Fibroblast of lung (primary cell): ENCODE measurements around the gene ADORA1. TPM values are rescaled to one million over a fixed set of nuclear protein-coding genes. Genes with fewer than 3 reads are reported as not detected.
A peak's percentile ranks its signal among the peaks of the same experiment; 100 is the strongest.

Source experiments
- DNase-seq, 2 donors: peaks; one replicate each; pipeline versions ENCODE4 v3.0.0 to v3.0.0-alpha.2; 2010; ENCODE audit warnings: low read depth in 2 of 2
- H2AFZ ChIP-seq: 2 replicates; pipeline ENCODE4 v1.5.1; 2012; ENCODE audit warnings: low read length, control low read depth, inconsistent platforms
- H3K27ac ChIP-seq: 2 replicates; pipeline ENCODE4 v1.5.1; 2011; ENCODE audit warnings: low read length, control low read depth; ENCODE audit not compliant: insufficient read depth
- H3K27me3 ChIP-seq: 2 replicates; pipeline ENCODE4 v1.5.1; 2011; ENCODE audit warnings: mild to moderate bottlenecking, low read length; ENCODE audit not compliant: control insufficient read depth, insufficient read depth
- H3K36me3 ChIP-seq: 2 replicates; pipeline ENCODE4 v1.5.1; 2011; ENCODE audit warnings: low read length; ENCODE audit not compliant: control insufficient read depth, insufficient read depth
- H3K4me1 ChIP-seq: 2 replicates; pipeline ENCODE4 v1.5.1; 2011; ENCODE audit warnings: low read length; ENCODE audit not compliant: control insufficient read depth, insufficient read depth; ENCODE audit errors: extremely low read depth
- H3K4me2 ChIP-seq: 2 replicates; pipeline ENCODE4 v1.5.1; 2011; ENCODE audit warnings: low read length, control low read depth; ENCODE audit not compliant: insufficient read depth; ENCODE audit errors: extremely low read depth
- H3K4me3 ChIP-seq, 4 experiments: fragments of 200-600 bp in 1 of 4; sonication (generic) in 1 of 4; replicated peaks in 1 of 4; 2 replicates each; pipeline ENCODE4 v1.5.1; 2011 to 2016; ENCODE audit warnings: low read length in 4 of 4, low read depth in 3 of 4, mild to moderate bottlenecking in 3 of 4, control low read depth in 2 of 4, inconsistent platforms in 1 of 4, mixed read lengths in 1 of 4; ENCODE audit not compliant: insufficient read depth in 1 of 4; ENCODE audit errors: control extremely low read depth in 1 of 4
- H3K79me2 ChIP-seq: 2 replicates; pipeline ENCODE4 v1.5.1; 2012; ENCODE audit warnings: mild to moderate bottlenecking, low read length, inconsistent platforms; ENCODE audit not compliant: control insufficient read depth, insufficient read depth
- H3K9ac ChIP-seq: 2 replicates; pipeline ENCODE4 v1.5.1; 2011; ENCODE audit warnings: mild to moderate bottlenecking, low read length, control low read depth; ENCODE audit not compliant: insufficient read depth
- H3K9me3 ChIP-seq: 2 replicates; pipeline ENCODE4 v1.5.1; 2012; ENCODE audit warnings: low read depth, low read length; ENCODE audit not compliant: control insufficient read depth, insufficient read depth
- H4K20me1 ChIP-seq: 2 replicates; pipeline ENCODE4 v1.5.1; 2011; ENCODE audit warnings: low read length; ENCODE audit not compliant: control insufficient read depth, insufficient read depth; ENCODE audit errors: extremely low read depth
- EZH2 ChIP-seq: IDR thresholded peaks from 2 replicates; pipeline ENCODE4 v1.5.1; 2012; ENCODE audit warnings: low read length, control low read depth, mild to moderate bottlenecking; ENCODE audit errors: missing control alignments
- polyA plus RNA-seq, 2 donors: library from polyadenylated mRNA; depleted of rRNA in 1 of 2; stranded (reverse) in 1 of 2; unstranded in 1 of 2; fragments of >200 nt; gene quantifications; 2 replicates each; pipeline ENCODE4 v1.2.1, GENCODE V29; 2011 to 2012; ENCODE audit warnings: missing spikeins in 1 of 2
- total RNA-seq: library from RNA; depleted of rRNA; stranded (reverse); fragments of >200 nt; gene quantifications from 2 replicates; pipeline ENCODE4 v1.2.1, GENCODE V29; 2014
- TF ChIP-seq, protein P1 (sequence below), 2 donors: IDR thresholded peaks in 1 of 2; conservative IDR thresholded peaks in 1 of 2; 1 replicate in 1 of 2; 2 replicates in 1 of 2; pipeline ENCODE4 v1.5.1; 2011 to 2012; ENCODE audit warnings: low read length in 2 of 2, control low read depth in 1 of 2, inconsistent platforms in 1 of 2, low read depth in 1 of 2, mild to moderate bottlenecking in 1 of 2

ADORA1 gene
- total and polyA plus RNA-seq, 2 donors (not counting 1 experiment from before 2014, with no cell fraction given): 1.5 to 6.1 TPM

DNA sequence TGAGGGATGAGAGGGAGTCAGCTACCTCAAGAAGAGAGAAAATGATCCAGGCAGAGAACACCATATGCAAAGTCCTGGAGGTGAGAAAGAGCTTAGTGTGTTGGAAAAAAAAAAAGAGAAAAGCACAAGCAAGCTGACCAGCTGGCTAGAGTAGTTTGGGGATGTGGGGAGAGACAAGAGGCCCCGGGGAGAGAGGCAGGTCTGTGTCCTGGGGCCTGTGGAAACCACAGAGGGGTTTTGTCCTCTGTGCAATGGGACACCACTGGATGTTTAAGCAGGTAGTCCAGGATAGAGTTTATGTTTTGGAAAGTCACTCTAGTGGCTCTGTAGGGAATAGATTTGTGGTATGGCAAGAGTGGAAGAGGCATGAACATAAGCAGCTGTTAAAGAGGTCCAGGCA is 73.4 kb downstream of the ADORA1 start:
- peak overlapping the region; percentile 63 for H3K27ac ChIP-seq
- no peak overlapping the region for H3K9ac ChIP-seq
- no peaks in the 10 kb centered on the region for H3K9me3 ChIP-seq
- H3K27me3 ChIP-seq: no peaks in the 10 kb centered on the region
- H4K20me1 ChIP-seq: no peaks in the 10 kb centered on the region
- H3K36me3 ChIP-seq: no peaks in the 10 kb centered on the region
- H3K4me2 ChIP-seq: no peak overlapping the region
- peaks cover 31% of the 10 kb centered on the region for H3K4me1 ChIP-seq
- H3K4me3 ChIP-seq: no peak overlapping the region
- no peak for DNase-seq
- no peak overlapping the region for H2AFZ ChIP-seq
- no peak for TF ChIP-seq EZH2
- TF ChIP-seq, protein P1, sequence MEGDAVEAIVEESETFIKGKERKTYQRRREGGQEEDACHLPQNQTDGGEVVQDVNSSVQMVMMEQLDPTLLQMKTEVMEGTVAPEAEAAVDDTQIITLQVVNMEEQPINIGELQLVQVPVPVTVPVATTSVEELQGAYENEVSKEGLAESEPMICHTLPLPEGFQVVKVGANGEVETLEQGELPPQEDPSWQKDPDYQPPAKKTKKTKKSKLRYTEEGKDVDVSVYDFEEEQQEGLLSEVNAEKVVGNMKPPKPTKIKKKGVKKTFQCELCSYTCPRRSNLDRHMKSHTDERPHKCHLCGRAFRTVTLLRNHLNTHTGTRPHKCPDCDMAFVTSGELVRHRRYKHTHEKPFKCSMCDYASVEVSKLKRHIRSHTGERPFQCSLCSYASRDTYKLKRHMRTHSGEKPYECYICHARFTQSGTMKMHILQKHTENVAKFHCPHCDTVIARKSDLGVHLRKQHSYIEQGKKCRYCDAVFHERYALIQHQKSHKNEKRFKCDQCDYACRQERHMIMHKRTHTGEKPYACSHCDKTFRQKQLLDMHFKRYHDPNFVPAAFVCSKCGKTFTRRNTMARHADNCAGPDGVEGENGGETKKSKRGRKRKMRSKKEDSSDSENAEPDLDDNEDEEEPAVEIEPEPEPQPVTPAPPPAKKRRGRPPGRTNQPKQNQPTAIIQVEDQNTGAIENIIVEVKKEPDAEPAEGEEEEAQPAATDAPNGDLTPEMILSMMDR (conservative IDR thresholded peaks at IDR 0.05 in 1 of 2, IDR thresholded peaks at IDR 0.05 in 1 of 2; ENCODE audit: low read depth in 1 of 2, low read length in 2 of 2): no peak
- H3K79me2 ChIP-seq: no peaks in the 10 kb centered on the region

DNA sequence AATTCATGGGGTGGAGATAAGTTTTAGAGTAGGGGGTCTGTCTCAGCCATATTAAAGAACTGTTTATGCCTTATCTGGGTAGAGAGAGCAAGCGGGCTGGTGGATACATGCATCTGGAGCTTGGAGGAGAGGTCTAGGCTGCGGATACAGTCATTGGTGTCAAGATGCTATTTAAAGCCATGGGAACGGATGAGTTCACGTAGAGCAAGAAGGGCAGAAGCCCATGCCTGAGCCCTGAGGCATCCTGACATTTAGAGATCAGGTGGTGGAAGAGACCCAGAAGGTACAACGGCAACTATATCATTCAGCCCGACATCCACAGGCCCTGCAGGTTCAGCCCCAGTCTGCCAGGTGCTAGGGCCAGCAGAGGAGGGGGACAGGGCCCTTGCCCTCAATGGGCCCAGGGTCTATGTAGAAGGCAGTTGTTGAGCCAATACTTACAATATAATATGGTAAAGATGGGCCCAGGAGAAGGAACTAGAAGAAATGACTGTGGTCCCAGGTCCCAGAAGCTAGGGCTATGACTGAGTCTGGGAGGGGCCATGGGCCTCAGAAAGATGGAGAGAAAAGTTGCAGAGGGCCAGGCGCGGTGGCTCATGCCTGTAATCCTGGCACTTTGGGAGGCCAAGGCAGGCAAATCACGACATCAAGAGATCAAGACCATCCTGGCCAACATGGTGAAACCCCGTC is 74.1 kb downstream of the ADORA1 start:
- DNase-seq: no peak
- no peaks in the 10 kb centered on the region for H3K27me3 ChIP-seq
- no peaks in the 10 kb centered on the region for H3K9me3 ChIP-seq
- H3K4me1 ChIP-seq: peaks cover 25% of the 10 kb centered on the region
- no peaks in the 10 kb centered on the region for H3K79me2 ChIP-seq
- TF ChIP-seq, protein P1 (conservative IDR thresholded peaks at IDR 0.05 in 1 of 2, IDR thresholded peaks at IDR 0.05 in 1 of 2; ENCODE audit: low read depth in 1 of 2, low read length in 2 of 2): no peak
- TF ChIP-seq EZH2: no peak
- no peak overlapping the region for H2AFZ ChIP-seq
- no peak overlapping the region for H3K27ac ChIP-seq
- no peaks in the 10 kb centered on the region for H4K20me1 ChIP-seq
- no peaks in the 10 kb centered on the region for H3K36me3 ChIP-seq
- no peak overlapping the region for H3K9ac ChIP-seq
- no peak overlapping the region for H3K4me3 ChIP-seq
- H3K4me2 ChIP-seq: no peak overlapping the region

DNA sequence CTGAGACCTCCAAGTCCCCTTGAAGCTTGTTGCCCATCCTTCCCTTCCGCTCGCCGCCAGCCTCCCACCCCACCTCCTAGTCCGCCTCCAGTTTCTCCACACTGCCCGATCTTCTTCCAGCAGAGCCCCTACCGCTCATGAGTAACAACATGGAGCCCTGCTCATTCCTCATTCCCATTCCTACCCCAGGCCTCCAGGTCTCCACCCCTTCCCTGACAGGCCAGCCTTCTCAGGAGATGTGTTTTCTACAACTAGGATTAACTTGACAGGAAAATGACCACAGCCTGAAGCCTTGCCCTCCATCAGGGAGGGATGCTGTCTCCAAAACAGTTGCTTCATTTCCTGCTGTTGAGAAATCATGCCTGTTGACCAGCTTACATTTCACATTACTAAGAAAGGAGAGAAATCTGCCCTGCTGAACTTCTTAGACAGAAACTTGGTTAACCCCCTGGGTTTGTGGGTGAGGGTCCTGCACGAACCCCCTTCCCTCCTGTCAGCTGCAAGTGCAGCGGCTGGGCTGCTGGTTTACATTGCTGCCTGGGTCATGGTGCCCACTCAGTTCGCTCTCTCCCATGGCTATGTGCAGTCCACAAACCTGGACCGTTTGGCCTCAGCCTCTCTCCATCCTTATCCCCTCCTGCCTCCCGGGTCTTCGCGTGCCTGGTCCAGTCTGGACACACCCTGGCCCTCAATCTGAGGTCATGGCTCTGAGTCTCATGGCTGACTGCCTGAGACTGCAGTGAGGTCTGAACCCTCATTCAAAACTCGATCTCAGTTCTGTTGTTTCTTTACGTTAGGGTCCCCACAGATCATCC is 75.1 kb downstream of the ADORA1 start:
- Histone ChIP-seq H3K4me2 (no peak overlapping the region), H3K9me3 (no peaks in the 10 kb centered on the region), H3K4me3 (peak overlapping the region in 1 of 4 experiments; percentile 11), H2AFZ (peak overlapping the region; percentile 20), H3K27ac (peak overlapping the region; percentile 22), H3K27me3 (no peaks in the 10 kb centered on the region), H3K36me3 (no peaks in the 10 kb centered on the region), H4K20me1 (no peaks in the 10 kb centered on the region), H3K9ac (no peak overlapping the region), H3K4me1 (peaks cover 21% of the 10 kb centered on the region), H3K79me2 (no peaks in the 10 kb centered on the region)
- TF ChIP-seq, protein P1 (conservative IDR thresholded peaks at IDR 0.05 in 1 of 2, IDR thresholded peaks at IDR 0.05 in 1 of 2; ENCODE audit: low read depth in 1 of 2, low read length in 2 of 2): no peak
- no peak for TF ChIP-seq EZH2
- peak; percentile 78 to 95 for DNase-seq
